Naive B cell (primary cell): Measurements from ENCODE around the gene RAD50. TPM values are rescaled to one million over a fixed set of nuclear protein-coding genes. Genes with fewer than 3 reads are reported as not detected.
"Not testable (repeated sequence)": the region's sequence is repeated elsewhere in the genome, so short reads cannot be mapped to it uniquely, and the experiment has no call there.

ENCODE experiments used
- ATAC-seq, 2 donors: fragments of 150-1000 bp; cut with Tn5 transposase; 2 replicates each; pipeline ENCODE4 v1.10.0; 2021; ENCODE audit warnings: low read depth in 2 of 2, mild to moderate bottlenecking in 2 of 2, moderate library complexity in 2 of 2
- DNase-seq: peaks from one replicate; pipeline ENCODE4 v3.0.0; 2022
- H3K27ac Mint-ChIP-seq, 6 donors: one replicate each; pipeline ENCODE4 v1.8.0; 2020 to 2022; ENCODE audit warnings: mild to moderate bottlenecking in 6 of 6, mixed read lengths in 6 of 6, moderate library complexity in 5 of 6, inconsistent platforms in 2 of 6
- H3K27me3 Mint-ChIP-seq, 3 donors: one replicate each; pipeline ENCODE4 v1.8.0; 2021 to 2022; ENCODE audit warnings: mixed read lengths in 3 of 3, mild to moderate bottlenecking in 1 of 3
- H3K36me3 Mint-ChIP-seq, 2 donors: one replicate each; pipeline ENCODE4 v1.8.0; 2020 to 2022; ENCODE audit warnings: mixed read lengths in 2 of 2, inconsistent platforms in 1 of 2, mild to moderate bottlenecking in 1 of 2
- H3K4me1 Mint-ChIP-seq, 3 donors: one replicate each; pipeline ENCODE4 v1.8.0; 2020 to 2022; ENCODE audit warnings: mixed read lengths in 3 of 3, inconsistent platforms in 1 of 3, mild to moderate bottlenecking in 1 of 3, moderate library complexity in 1 of 3
- H3K4me3 Mint-ChIP-seq, 8 donors: one replicate each; pipeline ENCODE4 v1.8.0; 2020 to 2022; ENCODE audit warnings: mild to moderate bottlenecking in 8 of 8, mixed read lengths in 8 of 8, moderate library complexity in 8 of 8, inconsistent platforms in 2 of 8
- H3K9me3 Mint-ChIP-seq, 7 donors: one replicate each; pipeline ENCODE4 v1.8.0; 2020 to 2022; ENCODE audit warnings: mixed read lengths in 7 of 7, mild to moderate bottlenecking in 5 of 7, inconsistent platforms in 2 of 7, moderate library complexity in 1 of 7
- polyA plus RNA-seq, 6 donors: library from polyadenylated mRNA; unstranded; fragments of 300-500 nt; fragmentation: Illumina TruSeq; gene quantifications; one replicate each; pipeline ENCODE4 v1.2.3, GENCODE V29; 2021; ENCODE audit warnings: low read depth in 6 of 6

The RAD50 gene
- polyA plus RNA-seq, 6 donors from 2014 or later, result 10.1 to 33.5 (median 19.9) TPM

- Mint-ChIP-seq H3K4me3 (peak overlapping the region in 5 of 8 donors; percentile 9 to 72 (median 59)), H3K27me3 (peaks cover 0 to 3% (median 0%) of the 10 kb centered on the region in 3 donors), H3K27ac (peak overlapping the region in 4 of 6 donors; percentile 18 to 73 (median 52)), H3K4me1 (peaks cover 23 to 31% (median 24%) of the 10 kb centered on the region in 3 donors), H3K36me3 (no peaks in the 10 kb centered on the region), H3K9me3 (peaks cover 0 to 4% (median 0%) of the 10 kb centered on the region in 7 donors)
- DNase-seq (peak; percentile 39), ATAC-seq (peak; percentile 97 to 98)
Observed at GRCh38 chr5:132681476-132681831, 124.7 kb downstream of the RAD50 start.

GRCh38 chr5:132681983-132682382, 125.2 kb downstream of the RAD50 start:
- Mint-ChIP-seq H3K4me3 (peak overlapping the region in 1 of 8 donors; percentile 72), H3K9me3 (peaks cover 0 to 4% (median 0%) of the 10 kb centered on the region in 7 donors), H3K27me3 (no peaks in the 10 kb centered on the region), H3K4me1 (peaks cover 23 to 32% (median 24%) of the 10 kb centered on the region in 3 donors), H3K36me3 (no peaks in the 10 kb centered on the region), H3K27ac (peak overlapping the region in 3 of 6 donors; percentile 71 to 76 (median 73))
- DNase-seq (no peak), ATAC-seq (peak; percentile 18 to 25)

- Mint-ChIP-seq H3K27ac (no peak overlapping the region), H3K36me3 (no peaks in the 10 kb centered on the region), H3K9me3 (peaks cover 0 to 4% (median 0%) of the 10 kb centered on the region in 7 donors), H3K27me3 (no peaks in the 10 kb centered on the region), H3K4me1 (peaks cover 23 to 34% (median 24%) of the 10 kb centered on the region in 3 donors), H3K4me3 (no peak overlapping the region)
- DNase-seq (no peak), ATAC-seq (no peak)
Observed at GRCh38 chr5:132684491-132684890, 127.7 kb downstream of the RAD50 start.

DNA sequence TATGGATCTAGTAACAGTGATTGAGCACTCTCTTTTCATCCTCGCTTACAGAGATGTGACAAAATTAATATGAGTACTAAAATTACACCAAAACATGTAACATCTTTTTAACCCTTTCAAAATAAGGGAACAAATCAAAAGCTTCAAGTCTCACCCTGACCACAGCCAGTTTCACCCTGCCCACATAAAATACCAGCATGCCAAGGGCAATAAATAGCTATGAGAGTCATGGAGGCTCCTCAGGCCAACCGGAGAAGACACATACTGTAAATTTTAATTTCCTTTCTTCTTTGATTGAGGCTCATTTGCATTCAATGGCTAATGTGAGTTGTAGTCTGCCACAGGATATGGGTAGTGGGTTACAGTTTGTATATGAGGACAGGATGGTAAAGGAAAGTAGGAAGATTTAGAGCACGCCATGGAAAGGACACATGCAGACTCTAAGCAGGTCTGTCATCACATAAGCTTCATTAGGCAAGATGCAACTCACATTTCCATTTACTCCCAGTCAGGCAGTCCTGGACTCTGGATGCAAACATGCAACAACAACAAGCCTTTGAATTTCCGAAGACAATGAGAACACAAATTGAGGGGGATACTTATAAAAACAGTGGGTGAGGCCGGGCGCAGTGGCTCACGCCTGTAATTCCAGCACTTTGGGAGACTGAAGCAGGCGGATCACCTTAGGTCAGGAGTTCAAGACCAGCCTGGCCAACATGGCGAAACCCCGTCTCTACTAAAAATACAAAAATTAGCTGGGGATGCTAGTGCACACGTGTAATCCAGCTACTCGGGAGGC, 128.3 kb downstream of the RAD50 start:
- Mint-ChIP-seq H3K36me3 (no peaks in the 10 kb centered on the region), H3K9me3 (peaks cover 0 to 3% (median 0%) of the 10 kb centered on the region in 7 donors), H3K27ac (no peak overlapping the region), H3K27me3 (no peaks in the 10 kb centered on the region), H3K4me3 (no peak overlapping the region), H3K4me1 (peaks cover 20 to 32% (median 22%) of the 10 kb centered on the region in 3 donors)
- ATAC-seq, result no peak
- DNase-seq, result no peak

- Mint-ChIP-seq H3K4me1 (peaks cover 10 to 21% (median 12%) of the 10 kb centered on the region in 3 donors), H3K36me3 (no peaks in the 10 kb centered on the region), H3K27me3 (no peaks in the 10 kb centered on the region), H3K9me3 (no peaks in the 10 kb centered on the region), H3K27ac (no peak overlapping the region), H3K4me3 (no peak overlapping the region)
- ATAC-seq, result no peak
- no peak for DNase-seq
Observed at GRCh38 chr5:132686193-132686592, 129.4 kb downstream of the RAD50 start.

DNA sequence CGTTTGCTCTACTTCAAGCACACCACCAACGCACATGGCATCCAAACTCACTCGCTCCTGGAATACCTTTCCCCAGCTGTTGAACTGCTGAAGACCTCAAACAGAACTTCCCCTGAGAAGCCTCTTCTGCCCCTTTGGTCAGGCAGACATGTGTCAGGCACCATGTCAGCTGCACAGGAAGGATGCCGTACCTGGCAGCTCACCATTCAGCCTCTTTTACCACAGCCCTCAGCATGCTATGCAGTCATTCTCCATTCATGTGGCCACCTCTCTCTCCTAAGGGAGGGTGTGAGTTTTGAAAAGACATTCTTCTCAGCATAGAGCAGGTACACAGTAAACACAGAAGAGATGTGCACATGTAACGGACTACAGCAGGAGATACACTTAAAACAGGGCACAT, 131.2 kb downstream of the RAD50 start:
- no peak for ATAC-seq
- Mint-ChIP-seq H3K27ac (peak overlapping the region in 3 of 6 donors; percentile 3 to 49 (median 7)), H3K4me3 (no peak overlapping the region)

GRCh38 chr5:132688536-132689339, 132.0 kb downstream of the RAD50 start:
- Mint-ChIP-seq H3K9me3 (no peaks in the 10 kb centered on the region), H3K27me3 (no peaks in the 10 kb centered on the region), H3K4me1 (peaks cover 0 to 7% (median 0%) of the 10 kb centered on the region in 3 donors), H3K4me3 (no peak overlapping the region), H3K27ac (peak overlapping the region in 1 of 6 donors; percentile 3), H3K36me3 (peaks cover 0 to 6% of the 10 kb centered on the region in 2 donors)
- DNase-seq (no peak), ATAC-seq (no peak)

More for the DNA sequence above, 131.2 kb downstream of the RAD50 start:
- H3K27me3 Mint-ChIP-seq, result no peaks in the 10 kb centered on the region
- no peaks in the 10 kb centered on the region for H3K9me3 Mint-ChIP-seq
- peaks cover 0 to 6% of the 10 kb centered on the region in 2 donors for H3K36me3 Mint-ChIP-seq
- peaks cover 0 to 9% (median 0%) of the 10 kb centered on the region in 3 donors for H3K4me1 Mint-ChIP-seq
- no peak for DNase-seq

DNA sequence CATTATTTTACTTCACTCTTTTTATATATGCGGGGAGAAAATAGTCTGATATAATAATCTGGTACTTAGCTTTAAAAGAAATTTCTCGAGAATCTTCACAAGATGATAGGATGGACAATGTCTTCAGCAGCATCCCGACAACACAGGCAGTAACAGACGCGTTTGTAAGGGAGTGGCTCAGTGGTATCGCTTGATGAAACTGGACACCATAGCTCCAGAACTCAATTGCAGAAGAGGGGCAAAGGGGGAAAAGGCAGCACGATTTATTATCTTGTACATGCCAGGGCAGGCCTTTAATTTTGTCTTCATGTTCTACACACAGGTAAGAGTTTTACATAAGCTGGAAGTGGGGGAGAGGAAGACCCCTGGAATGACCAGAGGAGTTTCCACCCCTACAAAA, 132.7 kb downstream of the RAD50 start:
- Mint-ChIP-seq H3K9me3 (no peaks in the 10 kb centered on the region), H3K27ac (peak overlapping the region in 1 of 6 donors; percentile 37), H3K4me3 (no peak overlapping the region), H3K4me1 (peaks cover 0 to 7% (median 0%) of the 10 kb centered on the region in 3 donors), H3K27me3 (no peaks in the 10 kb centered on the region), H3K36me3 (peaks cover 0 to 6% of the 10 kb centered on the region in 2 donors)
- DNase-seq (no peak), ATAC-seq (no peak)

GRCh38 chr5:132690156-132690555, 133.4 kb downstream of the RAD50 start:
- H3K36me3 Mint-ChIP-seq, result peaks cover 0 to 6% of the 10 kb centered on the region in 2 donors
- no peak for ATAC-seq
- H3K4me1 Mint-ChIP-seq, result peaks cover 0 to 5% (median 0%) of the 10 kb centered on the region in 3 donors

GRCh38 chr5:132691755-132692631, 135.2 kb downstream of the RAD50 start:
- not testable (repeated sequence) for H3K9me3 Mint-ChIP-seq, DNase-seq, H3K27me3 Mint-ChIP-seq, H3K36me3 Mint-ChIP-seq, H3K4me3 Mint-ChIP-seq, H3K4me1 Mint-ChIP-seq, ATAC-seq, H3K27ac Mint-ChIP-seq

More at GRCh38 chr5:132690156-132690555, 133.4 kb downstream of the RAD50 start:
- Mint-ChIP-seq H3K9me3 (no peaks in the 10 kb centered on the region), H3K27ac (no peak overlapping the region), H3K27me3 (no peaks in the 10 kb centered on the region), H3K4me3 (no peak overlapping the region)
- DNase-seq, result no peak

GRCh38 chr5:132692632-132692967, 135.8 kb downstream of the RAD50 start:
- H3K4me3 Mint-ChIP-seq, result no peak overlapping the region
- no peak overlapping the region for H3K27ac Mint-ChIP-seq
- DNase-seq (no peak), ATAC-seq (no peak)
- H3K4me1 Mint-ChIP-seq, result no peaks in the 10 kb centered on the region
- no peaks in the 10 kb centered on the region for H3K27me3 Mint-ChIP-seq
- H3K9me3 Mint-ChIP-seq, result no peaks in the 10 kb centered on the region
- peaks cover 0 to 6% of the 10 kb centered on the region in 2 donors for H3K36me3 Mint-ChIP-seq
